Activated CD4-positive, alpha-beta T cell treated with anti-CD3 and anti-CD28 coated beads, Interleukin-2, amount 50 U/mL, for 48 hours (primary cell): Measurements from ENCODE around the gene BCAN.

ENCODE experiments used
- DNase-seq, 2 experiments: peaks; one replicate each; pipeline ENCODE4 v3.0.0-alpha.2; 2020

The BCAN gene

DNA sequence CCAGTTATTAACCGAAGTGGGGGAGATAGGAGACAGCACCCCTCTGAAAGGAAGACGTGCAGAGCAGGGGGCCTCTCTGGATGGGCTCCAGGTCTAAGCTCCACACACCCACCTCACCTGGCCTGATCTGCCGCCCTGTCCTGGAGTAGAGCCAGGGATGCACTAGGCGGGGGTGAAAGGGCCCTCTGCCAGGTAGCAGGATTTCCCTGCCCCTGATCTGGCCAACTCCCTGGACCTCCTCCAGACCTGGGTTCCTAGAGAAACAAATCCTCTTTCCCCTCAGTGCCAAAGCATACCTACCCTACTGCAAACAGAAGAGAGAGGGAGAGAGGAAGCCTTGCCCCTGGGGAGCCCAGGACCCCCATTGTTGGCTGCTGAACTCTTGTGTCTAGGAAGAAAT is 61.4 kb downstream of the BCAN start:
- no peak for DNase-seq

GRCh38 chr1:156703741-156704140 is 61.8 kb downstream of the BCAN start:
- DNase-seq: no peak

GRCh38 chr1:156704166-156704711 is 62.3 kb downstream of the BCAN start:
- no peak for DNase-seq

DNA sequence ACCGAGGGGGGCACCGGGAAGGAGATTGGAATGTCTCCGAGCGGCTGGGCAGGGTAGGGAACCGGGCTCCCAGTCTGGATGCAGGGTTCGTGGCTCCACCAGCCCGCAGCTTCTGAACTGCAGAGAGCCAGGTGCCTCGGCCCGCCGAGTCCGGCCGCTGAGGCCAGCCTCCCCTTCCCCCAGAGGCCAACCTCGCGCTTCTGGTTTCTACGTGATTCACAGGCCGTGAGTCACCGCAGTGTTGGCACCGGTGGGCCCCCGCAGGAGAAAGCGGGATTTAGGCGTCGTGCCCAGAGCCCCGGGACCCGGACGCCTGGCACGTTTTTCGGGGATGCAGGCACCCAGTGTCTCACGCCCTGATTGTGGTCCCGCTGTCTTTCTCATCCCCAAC is 63.0 kb downstream of the BCAN start:
- DNase-seq: peak; percentile 53 to 68

GRCh38 chr1:156705321-156705917 is 63.5 kb downstream of the BCAN start, which contains the start of gene CRABP2:
Gene CRABP2, minus strand, starts transcription at chr1:156705583. Its CDS starts 137 bp downstream, at chr1:156705446.
- peak; percentile 37 to 45 for DNase-seq

DNA sequence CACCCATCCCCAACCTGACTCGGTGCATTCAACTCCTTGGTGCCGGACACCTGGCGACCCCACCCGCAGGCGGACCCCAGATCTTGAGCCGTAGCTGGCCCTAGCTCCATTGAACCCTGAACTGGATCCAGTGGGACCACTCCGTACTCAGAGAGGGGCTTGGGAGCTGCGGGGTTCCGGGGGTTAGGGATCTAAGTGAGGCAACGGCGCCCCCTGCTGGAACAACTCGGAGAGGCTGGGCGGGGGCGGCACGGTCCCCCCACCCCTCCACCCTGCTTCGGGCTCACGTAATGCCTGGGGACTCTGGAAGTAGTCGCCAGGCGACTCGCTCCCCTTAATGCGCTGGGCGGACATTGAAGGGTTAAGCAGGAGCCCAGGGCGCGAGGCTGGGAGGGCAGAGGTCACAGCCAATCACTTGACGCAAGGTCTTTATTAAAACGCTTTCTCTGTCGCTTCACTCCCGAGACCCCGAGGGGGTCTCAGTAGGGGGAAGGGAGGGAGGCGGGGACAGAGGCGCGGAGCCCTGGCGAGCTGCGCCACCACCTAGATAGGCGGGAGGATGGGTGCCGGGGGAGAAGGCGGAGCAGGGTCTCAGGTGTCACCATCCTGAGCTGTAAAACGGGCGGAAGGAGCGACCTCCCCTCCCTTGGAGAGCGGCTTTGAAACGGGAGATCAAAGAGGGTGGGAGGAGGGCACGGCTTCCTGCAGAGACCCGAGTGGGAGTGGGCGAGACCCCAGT is 64.2 kb downstream of the BCAN start:
- peak; percentile 81 to 82 for DNase-seq

DNA sequence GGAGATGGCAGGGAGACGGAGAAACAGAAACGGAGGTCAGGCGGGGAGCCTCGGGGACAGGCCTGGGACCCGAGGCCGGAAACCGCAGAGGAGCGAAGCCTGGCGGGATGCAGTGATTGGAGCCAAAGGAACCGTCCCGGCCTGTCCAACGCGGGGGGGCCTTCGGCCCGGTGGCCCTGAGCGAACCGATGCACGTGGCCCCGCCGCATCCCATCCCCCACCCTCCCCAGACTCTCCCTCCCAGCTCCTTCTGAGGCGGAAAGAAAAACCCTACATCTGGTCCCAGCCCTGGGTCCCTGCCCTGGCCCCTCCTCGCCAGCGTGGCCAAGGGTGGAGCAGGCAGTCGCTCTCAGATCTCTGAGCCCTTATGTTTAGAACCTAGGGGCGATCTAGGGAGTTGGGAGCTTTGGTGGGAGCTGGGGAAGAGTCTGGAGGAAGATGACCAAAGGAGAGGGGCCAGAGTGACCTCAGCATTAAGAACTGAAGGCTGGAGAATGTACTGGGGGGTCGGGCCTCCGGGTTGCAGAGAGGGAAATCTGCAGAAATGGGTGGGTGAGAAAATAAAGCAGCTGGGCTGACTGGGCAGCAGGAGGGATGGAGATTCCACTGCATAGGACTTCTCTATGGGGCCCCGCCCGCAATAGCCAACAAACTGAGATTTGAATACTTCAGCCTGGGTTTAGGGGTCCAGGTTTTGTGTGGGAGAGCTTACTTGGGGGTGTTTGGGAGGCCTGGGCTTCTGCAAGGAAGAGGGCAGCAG is 64.9 kb downstream of the BCAN start:
- peak in 1 of 2 experiments; percentile 22 for DNase-seq

DNA sequence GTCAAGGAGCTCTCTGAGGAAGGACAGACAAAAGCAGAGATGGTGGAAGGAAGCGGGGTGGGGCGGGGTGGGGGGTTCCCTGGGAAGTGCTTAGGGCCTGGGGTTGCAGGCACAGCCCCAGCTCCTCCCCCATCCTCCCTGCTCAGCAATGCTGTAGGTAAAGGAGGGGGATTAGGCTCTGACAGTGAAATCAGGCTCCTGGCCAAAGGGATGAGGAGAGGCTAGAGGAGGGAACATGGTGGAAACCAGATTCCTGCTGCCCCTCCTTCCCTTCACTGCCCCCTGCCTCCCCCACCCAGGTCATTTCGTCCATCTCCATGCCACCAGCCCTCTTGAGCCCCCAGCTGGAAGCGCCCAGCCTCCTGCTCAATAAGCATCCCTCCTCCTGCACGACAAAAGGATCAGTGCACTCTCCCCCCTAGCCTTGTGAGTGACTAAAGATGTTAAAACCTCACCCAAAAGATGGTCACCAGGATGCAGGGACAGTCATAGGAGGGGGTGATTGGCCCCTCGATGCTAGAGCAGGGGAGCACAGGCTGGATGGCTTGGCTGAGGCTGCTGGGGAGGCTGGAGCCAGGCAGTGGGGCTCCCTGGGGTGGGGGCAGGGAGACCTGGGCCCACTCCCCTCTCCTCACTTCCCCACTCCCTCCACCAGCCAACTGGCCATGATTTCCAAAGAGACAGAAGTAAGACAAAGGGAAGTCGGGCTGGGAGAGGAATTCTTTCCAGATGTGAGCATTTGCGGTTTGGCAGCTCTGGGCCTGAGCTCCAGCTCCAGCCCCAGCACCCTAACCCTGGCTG is 65.7 kb downstream of the BCAN start:
- no peak for DNase-seq

DNA sequence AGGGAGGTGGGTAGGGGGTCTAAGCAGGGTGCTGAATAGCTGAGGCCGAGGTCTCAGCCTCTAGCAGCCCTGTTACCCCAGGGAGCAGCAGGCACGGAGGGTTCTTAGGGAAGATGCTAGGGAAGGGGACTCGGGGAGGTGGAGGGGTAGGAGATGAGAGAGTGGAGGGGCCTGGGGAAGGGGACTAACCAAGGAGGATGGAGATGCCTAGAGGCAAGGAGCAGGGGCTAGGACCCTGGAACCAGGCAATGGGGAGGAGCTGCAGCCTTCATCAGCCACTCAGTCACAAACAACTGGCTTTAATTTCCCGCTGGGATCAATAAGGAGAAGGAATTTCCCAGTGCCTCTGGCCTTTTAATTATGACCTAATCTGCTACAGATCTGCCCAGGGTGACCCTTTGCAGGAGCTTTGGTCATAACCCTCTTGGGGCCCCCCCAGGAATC is 66.3 kb downstream of the BCAN start:
- DNase-seq: no peak

- no peak for DNase-seq
These were observed 67.1 kb downstream of the BCAN start for GRCh38 chr1:156709031-156709430.
